Erythroblast (primary cell): ENCODE results near the gene MYO18B.

Source experiments
- GATA1 ChIP-seq: IDR thresholded peaks from 2 replicates; pipeline ENCODE4 v1.6.1; 2011; ENCODE audit warnings: low read depth, mild to moderate bottlenecking, control low read depth, low read length, moderate library complexity
- POLR2A ChIP-seq: IDR thresholded peaks from 2 replicates; pipeline ENCODE4 v1.6.1; 2011; ENCODE audit warnings: mild to moderate bottlenecking, low read length

DNA sequence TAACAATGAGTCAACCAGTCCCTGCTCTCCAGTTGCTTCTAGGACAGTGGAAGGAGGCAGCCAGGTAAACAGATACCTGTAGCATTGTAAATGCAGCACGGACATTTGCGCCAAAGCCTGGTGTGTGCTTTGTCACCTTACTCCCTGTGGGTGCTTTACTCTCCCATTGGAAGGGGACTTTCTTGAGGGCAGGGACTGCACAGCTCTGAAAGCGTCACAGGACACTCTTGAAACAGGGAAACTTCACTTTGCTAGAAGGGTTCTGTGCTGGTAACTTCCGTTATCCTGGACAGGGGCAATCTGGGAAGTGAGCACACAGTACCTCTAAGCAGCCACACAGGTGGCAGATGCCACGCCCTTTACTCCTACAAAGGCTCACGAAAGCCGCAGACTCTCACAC, 99.8 kb downstream of the MYO18B start:
- TF ChIP-seq POLR2A (no peak), GATA1 (no peak)
